LNCAP (cell line): ENCODE results near the gene TIAM2.

Source experiments
- TF ChIP-seq, protein P1 (sequence below): fragments of 450-650 bp; IDR thresholded peaks from 2 replicates; pipeline ENCODE4 v1.5.1; 2017; ENCODE audit warnings: mild to moderate bottlenecking

Gene TIAM2

DNA sequence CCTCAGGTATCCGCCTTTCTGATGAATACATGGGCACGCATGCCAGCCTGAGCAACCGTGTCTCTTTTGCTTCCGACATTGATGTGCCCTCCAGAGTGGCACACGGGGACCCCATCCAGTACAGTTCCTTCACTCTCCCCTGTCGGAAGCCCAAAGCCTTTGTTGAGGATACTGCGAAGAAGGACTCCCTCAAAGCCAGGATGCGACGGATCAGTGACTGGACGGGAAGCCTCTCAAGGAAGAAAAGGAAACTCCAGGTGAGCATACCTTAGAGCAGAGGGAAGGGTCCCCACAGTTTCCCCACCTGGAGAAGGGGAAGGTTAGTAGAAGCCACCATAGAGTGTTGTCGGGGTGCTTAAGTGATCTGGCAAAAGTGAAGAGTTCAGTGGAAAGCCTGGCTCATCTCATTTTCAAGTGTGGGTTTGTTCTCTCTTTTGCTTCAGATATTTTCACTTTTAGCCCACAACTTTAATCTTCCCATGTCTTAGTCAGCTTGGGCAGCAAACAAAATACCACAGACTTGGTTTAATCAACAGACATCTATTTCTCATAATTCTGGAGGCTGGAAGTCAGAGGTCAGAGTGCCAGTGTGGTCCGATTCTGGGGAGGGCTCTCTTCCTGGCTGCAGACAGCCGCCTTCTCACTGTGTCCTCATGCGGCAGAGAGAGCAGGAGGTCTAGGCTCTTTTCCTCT lies 135.2 kb downstream of the TIAM2 start:
- TF ChIP-seq, protein P1, sequence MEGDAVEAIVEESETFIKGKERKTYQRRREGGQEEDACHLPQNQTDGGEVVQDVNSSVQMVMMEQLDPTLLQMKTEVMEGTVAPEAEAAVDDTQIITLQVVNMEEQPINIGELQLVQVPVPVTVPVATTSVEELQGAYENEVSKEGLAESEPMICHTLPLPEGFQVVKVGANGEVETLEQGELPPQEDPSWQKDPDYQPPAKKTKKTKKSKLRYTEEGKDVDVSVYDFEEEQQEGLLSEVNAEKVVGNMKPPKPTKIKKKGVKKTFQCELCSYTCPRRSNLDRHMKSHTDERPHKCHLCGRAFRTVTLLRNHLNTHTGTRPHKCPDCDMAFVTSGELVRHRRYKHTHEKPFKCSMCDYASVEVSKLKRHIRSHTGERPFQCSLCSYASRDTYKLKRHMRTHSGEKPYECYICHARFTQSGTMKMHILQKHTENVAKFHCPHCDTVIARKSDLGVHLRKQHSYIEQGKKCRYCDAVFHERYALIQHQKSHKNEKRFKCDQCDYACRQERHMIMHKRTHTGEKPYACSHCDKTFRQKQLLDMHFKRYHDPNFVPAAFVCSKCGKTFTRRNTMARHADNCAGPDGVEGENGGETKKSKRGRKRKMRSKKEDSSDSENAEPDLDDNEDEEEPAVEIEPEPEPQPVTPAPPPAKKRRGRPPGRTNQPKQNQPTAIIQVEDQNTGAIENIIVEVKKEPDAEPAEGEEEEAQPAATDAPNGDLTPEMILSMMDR = no peak

DNA sequence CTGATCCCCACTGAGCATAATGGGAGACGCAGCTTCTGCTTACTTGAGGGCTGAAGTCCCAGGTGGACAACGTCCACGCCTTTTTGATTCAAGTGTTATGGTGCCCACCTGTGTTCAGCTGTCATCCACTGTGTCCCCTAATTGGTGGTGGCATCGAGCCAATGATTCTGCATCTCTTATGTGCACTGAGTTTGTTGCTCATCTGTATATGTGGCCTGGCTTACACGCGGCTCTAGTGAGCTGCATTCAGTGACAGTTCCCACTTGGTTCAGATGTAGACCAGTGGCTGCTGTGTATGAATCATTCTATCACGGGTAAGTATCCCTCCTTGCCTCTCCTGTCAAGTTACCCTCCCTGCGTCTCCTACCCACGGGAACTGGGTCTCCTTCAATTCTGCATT lies 137.5 kb downstream of the TIAM2 start:
- TF ChIP-seq, protein P1 = no peak

DNA sequence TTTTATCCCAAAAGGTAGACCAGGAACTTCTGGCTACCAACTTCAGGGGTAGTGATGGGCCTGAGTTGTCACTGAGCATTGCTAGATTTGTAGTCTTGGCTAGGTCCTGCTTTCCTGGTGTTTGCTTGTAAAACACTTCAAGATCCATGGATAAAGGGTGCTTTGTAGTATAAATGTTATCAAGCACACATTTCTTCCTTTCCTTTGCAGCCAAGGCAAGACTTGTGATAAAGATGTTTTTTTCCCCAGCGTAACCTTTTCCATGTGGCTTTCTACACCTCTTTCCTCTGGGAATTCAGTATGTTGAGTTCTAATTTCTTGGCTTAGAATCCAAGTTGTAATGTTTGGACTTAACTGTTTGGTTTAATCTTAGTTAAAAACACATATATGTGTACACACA lies 145.9 kb downstream of the TIAM2 start:
- TF ChIP-seq, protein P1 = no peak

DNA sequence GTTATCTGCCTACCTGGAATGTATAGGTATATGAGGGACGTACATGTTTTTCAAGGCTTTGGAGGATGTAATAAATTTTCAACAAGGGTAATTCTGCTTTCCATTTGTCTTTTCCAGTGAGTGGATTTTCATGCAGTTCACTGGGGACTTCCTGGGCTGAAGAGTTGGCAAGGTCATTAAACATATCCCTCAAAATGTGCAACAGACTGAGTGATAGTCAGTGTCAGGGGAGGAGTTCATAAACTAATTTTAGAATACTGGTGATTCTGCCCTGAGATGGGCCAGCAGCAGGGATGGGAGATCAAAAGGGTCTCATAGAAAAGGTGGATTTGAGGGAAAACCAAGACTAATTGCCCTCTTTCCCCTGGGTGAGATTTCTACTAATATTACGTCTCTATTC lies 146.4 kb downstream of the TIAM2 start:
- TF ChIP-seq, protein P1 = no peak

DNA sequence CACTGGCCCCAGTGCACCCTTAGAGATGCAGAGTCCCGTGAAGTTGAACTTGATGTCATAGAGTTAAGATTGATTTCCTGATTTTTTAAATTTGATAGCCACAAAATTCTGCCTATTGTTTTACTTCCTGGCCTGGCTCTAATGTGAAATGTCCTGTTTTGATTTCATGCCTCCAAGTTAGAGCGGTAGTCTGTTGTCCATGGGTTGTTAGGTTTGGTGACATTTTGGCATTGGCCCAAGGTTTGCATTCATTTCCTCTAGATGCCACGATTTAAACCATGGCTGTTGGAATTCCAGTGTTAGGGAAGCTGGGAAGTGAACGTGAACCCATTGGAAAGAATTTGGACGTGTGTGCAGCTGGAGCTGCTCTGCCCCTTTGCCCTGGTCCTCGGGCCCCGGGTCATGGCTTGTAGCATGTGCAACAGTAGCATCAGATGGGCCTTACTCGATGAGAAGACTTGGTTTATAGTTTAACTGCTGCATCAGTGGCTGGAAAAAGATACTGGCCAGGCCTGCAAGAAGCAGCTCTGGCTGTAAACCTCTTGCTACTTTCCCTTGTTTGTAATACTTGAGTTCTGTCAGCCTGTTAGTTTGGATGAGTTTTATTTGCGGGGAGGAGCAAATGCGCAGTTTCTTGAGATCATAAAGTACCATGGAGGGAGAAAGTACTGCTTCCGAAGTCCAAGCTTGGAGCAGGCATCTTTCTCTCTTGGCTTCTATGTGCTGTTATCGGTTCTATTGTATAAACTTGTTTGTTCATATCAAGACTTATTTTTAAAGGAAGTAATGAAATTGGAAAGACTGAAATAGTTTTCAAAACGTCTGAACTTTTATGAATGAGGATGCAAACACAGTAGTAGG lies 147.3 kb downstream of the TIAM2 start:
- TF ChIP-seq, protein P1 = no peak

DNA sequence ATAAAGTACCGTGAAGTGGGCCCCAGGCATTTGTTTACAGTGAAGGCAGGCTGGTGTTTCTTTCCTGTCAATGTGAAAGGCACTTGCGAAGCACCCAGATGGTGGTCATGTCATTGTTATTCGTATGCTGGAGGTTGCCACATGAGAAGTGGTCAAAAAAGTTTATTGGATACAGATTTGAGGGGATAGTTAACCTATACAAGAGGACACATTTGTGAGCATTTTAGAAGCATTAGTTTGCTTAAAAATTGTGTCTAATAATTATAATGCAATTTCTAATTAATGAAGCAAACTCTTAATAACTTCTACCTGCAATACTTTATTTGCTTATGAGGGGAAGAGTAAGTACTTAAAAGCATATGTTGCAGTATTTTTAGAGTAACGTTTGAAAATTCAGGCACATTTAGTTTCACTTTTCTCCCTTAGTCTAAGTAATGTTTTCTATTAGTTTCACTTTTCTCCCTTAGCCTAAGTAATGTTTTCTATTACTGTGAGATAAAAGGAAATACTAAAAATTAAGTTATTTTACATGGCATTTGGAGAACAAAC lies 148.0 kb downstream of the TIAM2 start:
- TF ChIP-seq, protein P1 = no peak

DNA sequence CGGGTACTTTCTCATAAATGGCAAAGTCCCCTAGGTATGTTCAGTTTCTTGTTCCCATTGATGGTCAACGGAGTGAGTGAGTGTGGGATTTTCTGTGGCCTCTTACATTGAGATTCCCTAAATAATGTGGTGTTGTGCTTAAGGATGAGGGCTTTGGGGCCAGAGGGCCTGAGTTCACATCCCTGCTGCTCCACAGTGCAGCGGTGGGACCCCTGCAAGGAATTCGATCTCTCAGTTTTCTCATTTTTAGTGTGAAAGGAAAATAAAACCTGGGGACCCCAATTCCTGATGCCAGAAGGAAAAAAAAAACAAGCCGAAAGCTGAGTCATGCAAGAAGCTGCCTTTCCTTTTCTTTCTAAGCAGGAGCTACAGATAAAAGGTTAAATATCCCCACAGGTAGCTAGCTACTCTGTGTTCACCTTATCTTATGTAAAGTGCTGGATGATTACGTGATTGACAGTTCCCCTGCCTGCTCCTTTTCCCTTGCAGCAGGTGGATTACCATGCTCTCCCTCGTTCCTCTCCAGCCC lies 148.5 kb downstream of the TIAM2 start:
- TF ChIP-seq, protein P1 = no peak
